Neural cell (in vitro differentiated cells): Measurements from ENCODE around the gene AQP5. TPM values are rescaled to one million over a fixed set of nuclear protein-coding genes. Genes with fewer than 3 reads are reported as not detected.

Experiments
- H2AFZ ChIP-seq: fragments of 200-600, 300-800 bp; sonication (generic), shearing (Covaris generic); 2 replicates; pipeline ENCODE4 v1.6.0; 2014; ENCODE audit warnings: low read depth, mild to moderate bottlenecking, antibody characterized with exemption, low read length, moderate library complexity
- H3F3A ChIP-seq: fragments of 200-600 bp; shearing (Covaris generic); 2 replicates; pipeline ENCODE4 v1.6.1; 2016; ENCODE audit warnings: mild to moderate bottlenecking, moderate library complexity, mixed read lengths, antibody characterized with exemption, low read length; ENCODE audit not compliant: insufficient read depth, poor library complexity, severe bottlenecking
- H3K27ac ChIP-seq: fragments of 200-600, 300-800 bp; sonication (generic), shearing (Covaris generic); 2 replicates; pipeline ENCODE4 v1.5.1; 2014; ENCODE audit warnings: mild to moderate bottlenecking, low read length, moderate library complexity
- H3K27me3 ChIP-seq: fragments of 300-800, 200-600 bp; sonication (generic), shearing (Covaris generic); 2 replicates; pipeline ENCODE4 v1.6.0; 2014; ENCODE audit warnings: mild to moderate bottlenecking, low read depth, low read length, moderate library complexity; ENCODE audit not compliant: insufficient read depth
- H3K36me3 ChIP-seq: fragments of 300-800, 200-600 bp; sonication (generic), shearing (Covaris generic); 2 replicates; pipeline ENCODE4 v1.5.1; 2014; ENCODE audit warnings: mild to moderate bottlenecking, antibody characterized with exemption, low read length, moderate library complexity; ENCODE audit not compliant: insufficient read depth
- H3K4me2 ChIP-seq: fragments of 300-800, 200-600 bp; sonication (generic), shearing (Covaris generic); 2 replicates; pipeline ENCODE4 v1.6.0; 2014; ENCODE audit warnings: mild to moderate bottlenecking, low read length
- H3K4me3 ChIP-seq: fragments of 300-800, 200-600 bp; sonication (generic), shearing (Covaris generic); 2 replicates; pipeline ENCODE4 v1.5.1; 2014; ENCODE audit warnings: mild to moderate bottlenecking, low read length, moderate library complexity
- H3K79me2 ChIP-seq: fragments of 200-600 bp; shearing (Covaris generic); replicated peaks from 2 replicates; pipeline ENCODE4 v1.6.0; 2014; ENCODE audit warnings: mild to moderate bottlenecking, low read length, moderate library complexity; ENCODE audit not compliant: insufficient read depth
- H3K9ac ChIP-seq: fragments of 300-800, 200-600 bp; sonication (generic), shearing (Covaris generic); 2 replicates; pipeline ENCODE4 v1.6.1; 2016; ENCODE audit warnings: mild to moderate bottlenecking, low read length, mixed read lengths
- H3K9me2 ChIP-seq: fragments of 200-600 bp; shearing (Covaris generic); 2 replicates; pipeline ENCODE4 v1.6.1; 2016; ENCODE audit warnings: mild to moderate bottlenecking, low read length, mixed read lengths; ENCODE audit not compliant: insufficient read depth
- H3K9me3 ChIP-seq: fragments of 200-600, 300-800 bp; sonication (generic), shearing (Covaris generic); 2 replicates; pipeline ENCODE4 v1.6.1; 2016; ENCODE audit warnings: mild to moderate bottlenecking, mixed run types, low read length, moderate library complexity, mixed read lengths
- H4K20me1 ChIP-seq: fragments of 200-600 bp; shearing (Covaris generic); 2 replicates; pipeline ENCODE4 v1.6.1; 2016; ENCODE audit warnings: mild to moderate bottlenecking, mixed run types; ENCODE audit not compliant: insufficient read depth
- CTCF ChIP-seq: fragments of 450-650 bp; IDR thresholded peaks from 2 replicates; pipeline ENCODE4 v1.5.1; 2014; ENCODE audit warnings: antibody characterized with exemption, mild to moderate bottlenecking, moderate library complexity; ENCODE audit not compliant: poor library complexity, severe bottlenecking
- EP300 ChIP-seq: fragments of 450-650 bp; conservative IDR thresholded peaks from 2 replicates; pipeline ENCODE4 v1.6.1; 2014; ENCODE audit warnings: antibody characterized with exemption, mild to moderate bottlenecking, moderate library complexity; ENCODE audit not compliant: poor library complexity, severe bottlenecking
- EZH2 ChIP-seq: fragments of 200-600, 300-800 bp; shearing (Covaris generic), sonication (generic); IDR thresholded peaks from 2 replicates; pipeline ENCODE4 v1.6.1; 2014; ENCODE audit warnings: antibody characterized with exemption, low read length, borderline replicate concordance, mild to moderate bottlenecking; ENCODE audit not compliant: insufficient read depth, poor library complexity, severe bottlenecking
- MXI1 ChIP-seq: fragments of 450-650 bp; conservative IDR thresholded peaks from 2 replicates; pipeline ENCODE4 v1.6.1; 2014; ENCODE audit warnings: antibody characterized with exemption, mild to moderate bottlenecking; ENCODE audit not compliant: poor library complexity, severe bottlenecking
- POLR2AphosphoS5 ChIP-seq: IDR thresholded peaks from 2 replicates; pipeline ENCODE4 v1.6.1; 2012
- RAD21 ChIP-seq: fragments of 450-650 bp; conservative IDR thresholded peaks from 2 replicates; pipeline ENCODE4 v1.6.1; 2014; ENCODE audit warnings: antibody characterized with exemption, mild to moderate bottlenecking, moderate library complexity
- REST ChIP-seq: IDR thresholded peaks from 2 replicates; pipeline ENCODE4 v1.6.1; 2012; ENCODE audit warnings: borderline replicate concordance
- SMC3 ChIP-seq: fragments of 450-650 bp; conservative IDR thresholded peaks from 2 replicates; pipeline ENCODE4 v1.6.1; 2014; ENCODE audit warnings: antibody characterized with exemption, mild to moderate bottlenecking, moderate library complexity; ENCODE audit not compliant: poor library complexity
- TAF1 ChIP-seq: IDR thresholded peaks from 2 replicates; pipeline ENCODE4 v1.6.1; 2012; ENCODE audit warnings: low read depth
- polyA plus RNA-seq: library from polyadenylated mRNA; depleted of rRNA; stranded (reverse); fragments of >200 nt; gene quantifications from 2 replicates; pipeline ENCODE4 v1.2.3, GENCODE V29; 2014

Gene AQP5
- polyA plus RNA-seq, 1 donor from 2014 or later, result not detected

DNA sequence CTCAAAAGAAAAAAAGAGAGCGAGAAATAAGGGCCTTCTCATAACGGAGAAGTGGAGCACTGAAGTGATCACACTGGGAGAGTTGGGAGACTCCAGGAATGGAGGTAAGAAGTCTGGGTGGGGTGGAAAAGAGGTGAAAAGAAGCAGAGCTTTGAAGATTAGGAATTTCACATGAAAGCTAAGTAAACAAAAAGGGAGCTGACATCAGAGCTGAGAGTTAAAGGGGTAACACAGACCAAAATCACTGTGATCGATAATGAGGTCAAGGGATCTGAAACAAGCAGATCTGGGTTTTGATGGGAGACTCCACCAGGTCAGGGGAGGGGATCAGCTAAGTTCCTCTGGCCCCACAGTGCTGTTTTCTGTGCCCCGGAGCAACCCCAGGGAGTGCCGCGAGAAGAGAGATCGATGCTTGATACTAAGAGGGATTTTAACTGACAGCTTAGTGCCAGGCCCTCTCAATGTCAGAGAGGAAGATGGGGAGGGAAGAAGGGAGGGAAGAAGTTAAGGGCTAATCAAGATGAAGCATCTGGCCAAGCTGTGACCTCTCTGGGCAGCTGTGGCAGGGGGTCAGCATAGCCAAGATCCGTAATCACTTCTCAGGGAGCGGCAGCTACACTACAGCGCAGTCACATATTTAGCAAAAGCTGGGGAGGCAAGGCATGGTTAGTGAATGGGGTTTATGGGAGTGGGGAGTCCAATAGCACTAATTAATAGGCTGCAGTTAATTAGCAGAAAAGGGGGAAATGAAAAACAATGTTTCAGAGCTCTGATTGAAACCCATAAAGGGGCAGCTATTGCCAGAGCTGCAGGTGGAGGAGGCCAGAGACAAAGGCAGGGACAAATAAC is 19.1 kb downstream of the AQP5 start:
- Histone ChIP-seq H3K9ac (no peak overlapping the region), H4K20me1 (no peaks in the 10 kb centered on the region), H3K9me3 (no peaks in the 10 kb centered on the region), H3K4me2 (no peak overlapping the region), H3K9me2 (no peaks in the 10 kb centered on the region), H3K4me3 (no peak overlapping the region), H3K27me3 (no peaks in the 10 kb centered on the region), H3F3A (no peaks in the 10 kb centered on the region), H3K36me3 (no peaks in the 10 kb centered on the region), H2AFZ (no peak overlapping the region), H3K27ac (no peak overlapping the region), H3K79me2 (no peaks in the 10 kb centered on the region)
- TF ChIP-seq RAD21, result no peak
- no peak for TF ChIP-seq TAF1
- no peak for TF ChIP-seq MXI1
- TF ChIP-seq EP300, result no peak
- TF ChIP-seq SMC3, result no peak
- TF ChIP-seq REST, result no peak
- no peak for TF ChIP-seq CTCF
- no peak for TF ChIP-seq POLR2AphosphoS5
- no peak for TF ChIP-seq EZH2

GRCh38 chr12:49982246-49983087 is 20.8 kb downstream of the AQP5 start:
- Histone ChIP-seq H4K20me1 (no peaks in the 10 kb centered on the region), H3K9me2 (no peaks in the 10 kb centered on the region), H3F3A (no peaks in the 10 kb centered on the region), H3K79me2 (no peaks in the 10 kb centered on the region), H3K4me2 (no peak overlapping the region), H3K36me3 (no peaks in the 10 kb centered on the region), H3K27me3 (no peaks in the 10 kb centered on the region), H3K9me3 (no peaks in the 10 kb centered on the region), H3K27ac (no peak overlapping the region), H3K4me3 (no peak overlapping the region), H3K9ac (no peak overlapping the region), H2AFZ (no peak overlapping the region)
- TF ChIP-seq MXI1 (no peak), CTCF (no peak), REST (no peak), EZH2 (no peak), SMC3 (no peak), TAF1 (no peak), POLR2AphosphoS5 (no peak)
